GM15510 (cell line): ENCODE measurements around the gene NDC80.

ENCODE experiments used
- POLR2A ChIP-seq: IDR thresholded peaks from 3 replicates; pipeline ENCODE4 v1.6.1; 2011; ENCODE audit warnings: borderline replicate concordance; ENCODE audit not compliant: insufficient read length; ENCODE audit errors: extremely low read depth

Gene NDC80

DNA sequence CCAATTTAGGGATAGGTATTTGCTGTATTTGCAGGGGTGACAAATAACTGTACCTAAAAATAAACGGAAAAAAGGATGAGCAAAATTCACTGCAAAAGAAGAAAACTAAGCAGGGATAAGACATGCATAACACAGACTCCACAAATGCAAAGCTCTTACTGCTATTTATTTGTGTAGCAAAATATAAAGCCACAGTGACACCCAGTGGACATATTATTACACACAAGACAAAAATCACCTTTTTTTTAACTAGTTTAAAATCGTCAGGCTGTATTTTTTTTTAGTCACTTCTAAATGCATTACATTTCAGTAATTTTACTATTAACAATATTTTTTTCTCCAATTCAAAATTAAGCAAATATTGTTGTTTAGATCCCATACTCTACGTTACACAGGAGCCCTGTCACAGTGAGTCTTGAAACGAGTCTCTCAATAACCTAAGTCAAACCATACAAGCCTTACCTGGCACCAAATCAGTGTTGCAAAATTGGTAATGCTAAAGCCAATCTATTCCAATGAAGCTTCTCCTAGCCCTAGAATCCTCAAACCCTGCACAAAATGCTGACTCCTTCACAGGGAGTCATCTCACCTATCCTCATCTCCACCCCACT is 23.8 kb upstream of the NDC80 start:
- TF ChIP-seq POLR2A, result no peak

DNA sequence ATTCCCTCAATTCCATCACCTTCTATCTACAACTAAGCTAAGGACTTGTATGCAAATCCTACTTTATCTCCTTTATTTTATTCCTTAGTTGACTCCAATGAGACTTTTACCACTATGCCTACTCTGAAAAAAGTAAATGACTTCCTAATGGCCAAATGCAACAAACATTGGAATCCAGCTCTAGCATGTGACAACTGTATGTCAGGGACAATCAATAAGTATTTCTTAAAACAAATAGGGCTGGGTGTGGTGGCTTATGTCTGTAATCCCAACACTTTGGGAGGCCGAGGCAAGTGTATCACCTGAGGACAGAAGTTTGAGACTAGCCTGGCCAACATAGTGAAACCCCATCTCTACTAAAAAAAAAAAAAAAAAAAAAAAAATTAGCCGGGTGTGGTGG is 21.9 kb upstream of the NDC80 start:
- TF ChIP-seq POLR2A, result no peak

DNA sequence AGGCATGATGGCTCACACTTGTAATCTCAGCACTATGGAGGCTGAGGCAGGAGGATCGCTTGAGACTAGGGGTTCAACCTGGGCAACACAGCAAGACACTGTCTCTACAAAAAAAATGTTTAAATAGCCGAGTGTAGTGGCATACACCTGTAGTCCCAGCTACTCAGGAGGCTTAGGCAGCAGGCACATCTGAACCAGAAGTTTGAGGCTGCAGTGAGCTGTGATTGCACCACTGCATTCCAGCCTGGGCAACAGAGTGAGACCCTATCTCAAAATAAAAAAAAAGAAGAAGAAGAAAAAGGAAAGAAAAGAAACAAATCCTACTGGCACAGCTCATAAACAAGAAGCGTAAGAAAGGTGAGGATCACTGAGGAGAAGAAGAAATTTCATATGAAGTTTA is 19.9 kb upstream of the NDC80 start:
- no peak for TF ChIP-seq POLR2A

DNA sequence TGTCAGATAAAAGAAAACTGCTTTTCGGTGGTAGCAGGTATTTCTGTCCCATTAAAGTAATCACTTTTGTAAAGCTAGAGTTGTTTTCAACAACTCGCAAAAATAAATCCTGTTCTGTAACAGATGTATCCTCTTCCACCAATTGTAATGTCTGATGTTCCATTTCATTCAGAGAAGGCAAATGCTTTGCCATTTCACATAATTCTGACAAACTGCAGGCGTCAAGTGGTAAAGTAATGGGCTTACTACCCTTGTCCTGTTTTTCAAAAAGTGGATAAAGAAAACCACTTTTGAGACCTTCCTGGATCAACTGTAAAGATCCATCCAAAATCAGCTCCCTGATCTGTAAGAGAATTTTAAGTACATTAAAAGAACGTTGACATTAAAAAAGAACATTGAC is 16.7 kb upstream of the NDC80 start:
- no peak for TF ChIP-seq POLR2A

DNA sequence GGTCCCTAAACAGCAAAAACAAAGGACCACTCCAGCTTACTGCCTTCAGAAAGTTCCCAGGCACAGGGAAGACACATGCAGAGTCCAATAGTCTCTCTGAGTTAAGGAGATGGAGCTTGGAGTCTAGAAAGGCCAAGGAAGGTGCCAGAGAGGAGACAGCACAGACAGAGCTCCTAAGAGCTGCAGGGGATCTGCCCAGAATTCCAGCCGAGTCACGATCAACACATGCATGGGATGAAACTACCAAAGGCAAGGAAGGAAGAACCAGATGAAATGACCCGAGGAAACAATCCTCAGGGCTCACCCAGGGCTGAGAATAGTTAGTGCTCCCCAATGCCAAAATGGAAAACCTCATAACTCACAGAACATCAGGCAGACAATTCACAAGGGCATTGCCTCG is 15.5 kb upstream of the NDC80 start:
- TF ChIP-seq POLR2A, result no peak

DNA sequence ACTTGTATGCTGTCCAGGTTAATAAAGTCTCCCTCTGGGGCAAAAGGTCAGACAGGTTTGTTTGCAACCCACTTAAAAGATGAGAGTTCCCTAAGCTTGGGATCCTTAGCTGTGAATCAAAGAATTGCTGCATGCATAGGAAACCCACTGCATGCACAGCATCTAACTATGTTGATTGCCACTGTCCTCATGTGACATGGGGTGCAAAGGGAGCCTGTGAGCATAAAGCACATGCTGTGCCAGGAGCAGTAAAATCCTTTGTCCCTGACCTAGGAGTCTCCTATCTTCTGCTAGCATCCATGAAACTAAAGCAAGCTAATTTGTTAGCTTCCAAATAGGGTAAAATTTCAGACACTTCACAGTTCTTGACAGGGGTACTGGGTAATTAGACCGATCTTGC is 13.8 kb upstream of the NDC80 start:
- no peak for TF ChIP-seq POLR2A

DNA sequence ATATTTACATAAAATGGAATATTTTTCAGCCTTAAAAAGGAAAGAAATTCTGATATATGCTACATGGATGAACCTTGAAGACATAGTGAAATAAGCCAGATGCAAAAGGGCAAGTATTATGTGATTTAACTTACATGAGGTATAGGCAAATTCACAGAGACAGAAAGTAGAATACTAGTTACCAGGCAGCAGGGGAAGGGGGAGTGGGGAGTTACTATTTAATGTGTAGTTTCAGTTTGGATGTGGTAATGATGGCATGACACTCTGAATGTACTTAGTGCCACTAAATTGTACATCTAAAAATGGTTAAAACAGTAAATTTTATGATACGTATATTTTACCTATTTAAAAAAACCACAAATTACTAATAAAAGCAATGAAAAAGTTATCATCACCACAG is 12.1 kb upstream of the NDC80 start:
- TF ChIP-seq POLR2A, result no peak

DNA sequence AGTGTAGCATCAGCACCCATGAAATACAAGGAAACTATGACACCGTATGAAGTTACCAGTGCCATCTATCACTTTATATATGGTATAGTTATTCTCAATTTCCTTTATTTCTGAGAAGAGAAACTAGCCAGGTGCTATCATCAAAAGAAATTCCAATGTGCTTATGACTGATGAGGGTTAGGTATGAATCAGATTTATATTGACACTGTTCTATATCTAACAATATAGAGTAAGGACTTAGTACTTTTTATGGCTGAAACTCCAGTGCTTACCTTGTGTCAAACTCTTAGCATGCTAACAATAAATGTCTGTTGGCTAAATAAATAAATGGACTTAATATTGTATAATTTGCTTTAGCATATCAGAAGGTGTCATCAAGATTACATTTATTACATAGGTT is 7.0 kb upstream of the NDC80 start:
- TF ChIP-seq POLR2A, result no peak

DNA sequence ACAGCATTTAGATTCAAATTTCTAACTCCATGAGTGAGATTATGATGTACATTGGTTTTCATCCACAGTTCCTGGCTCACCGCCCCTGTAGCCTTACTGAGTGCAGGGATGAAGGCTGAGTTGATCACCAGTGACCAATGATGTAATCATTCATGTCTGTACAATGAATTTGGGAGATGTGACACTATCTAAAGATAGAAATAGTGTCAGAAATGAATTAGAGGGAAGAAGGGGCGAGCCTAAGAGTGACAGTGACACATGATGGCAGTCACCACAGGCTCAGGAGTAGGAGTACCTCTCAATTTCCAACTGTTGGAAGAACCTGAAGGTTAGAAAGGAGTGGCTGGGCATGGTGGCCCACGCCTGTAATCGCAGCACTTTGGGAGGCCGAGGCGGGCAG is 3.2 kb upstream of the NDC80 start:
- TF ChIP-seq POLR2A, result no peak

DNA sequence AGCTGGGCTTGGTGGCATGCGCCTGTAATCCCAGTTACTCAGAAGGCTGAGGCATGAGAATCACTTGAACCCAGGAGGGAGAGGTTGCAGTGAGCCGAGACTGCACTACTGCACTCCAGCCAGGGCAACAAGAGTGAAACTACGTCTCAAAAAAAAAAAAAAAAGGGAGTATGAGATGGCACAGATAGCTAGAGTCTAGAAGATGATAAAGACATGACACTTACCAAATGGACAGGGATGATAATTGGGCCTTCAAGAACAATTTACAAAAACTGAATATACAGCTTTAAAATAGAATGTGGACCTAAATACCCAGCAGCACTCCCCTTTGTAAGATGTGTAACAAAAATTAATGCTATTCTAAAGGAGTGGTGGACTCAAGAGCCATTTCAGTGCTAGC is 2.8 kb upstream of the NDC80 start:
- TF ChIP-seq POLR2A, result no peak

DNA sequence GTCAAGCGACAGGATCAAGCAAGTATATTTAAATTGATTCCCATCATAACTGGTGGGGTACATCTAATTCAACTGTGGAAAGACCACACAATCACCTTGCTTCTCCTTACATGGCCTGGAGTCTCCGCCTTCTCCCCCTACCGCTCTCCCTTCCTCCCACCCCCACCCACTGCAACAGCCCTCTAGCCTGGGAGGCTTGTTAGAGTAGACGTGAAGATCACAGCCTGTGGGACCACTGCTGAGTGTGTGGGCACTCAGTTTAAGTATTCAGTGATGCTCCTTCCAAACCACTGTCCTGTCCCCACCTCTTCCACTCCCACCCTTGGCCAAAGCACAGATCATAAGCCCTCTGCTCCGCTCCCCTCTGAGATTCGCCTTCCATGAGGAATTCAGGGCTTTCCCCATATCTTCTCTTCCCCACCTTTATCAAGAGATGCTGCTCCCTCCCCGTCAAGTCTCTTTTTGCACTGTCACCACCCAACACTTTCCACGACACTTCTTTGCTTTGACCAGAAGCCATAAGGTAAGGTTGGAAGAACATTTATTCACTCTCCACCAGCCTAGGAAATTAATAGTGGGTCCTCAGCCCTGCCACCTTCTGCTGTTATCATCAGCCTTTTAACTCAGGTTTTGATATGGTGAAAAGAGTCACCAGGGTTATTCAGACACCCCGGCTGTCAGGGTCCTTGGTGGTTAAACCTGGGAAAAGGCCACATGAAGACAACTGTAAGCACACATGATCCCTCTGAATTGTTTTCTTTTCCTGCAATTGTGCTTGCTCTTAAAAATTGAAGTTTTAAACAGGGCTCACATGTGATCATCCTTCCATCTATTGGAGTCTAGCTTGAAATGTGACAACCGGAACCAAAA is 1.8 kb upstream of the NDC80 start:
- no peak for TF ChIP-seq POLR2A

DNA sequence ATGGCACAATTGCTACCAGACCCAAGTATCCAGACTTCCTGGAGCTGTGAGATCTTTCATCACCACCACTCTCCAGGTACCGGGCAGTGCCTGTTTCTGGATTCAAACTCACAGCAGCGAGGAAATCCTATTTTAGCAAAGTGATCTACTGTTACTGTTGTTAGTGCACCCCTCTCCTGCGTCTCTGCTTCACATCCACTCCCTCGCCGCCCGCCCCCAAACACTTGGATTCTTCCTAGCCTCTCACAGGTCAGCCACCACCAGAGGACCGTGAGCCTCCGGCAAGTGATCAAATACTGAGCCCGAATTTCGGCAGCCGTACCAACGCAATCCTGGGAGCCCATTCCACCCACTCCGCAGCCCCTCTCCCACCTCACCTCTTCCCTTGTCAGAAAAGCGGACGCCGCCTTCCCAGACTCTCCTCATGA is 571 bp upstream of the NDC80 start:
- no peak for TF ChIP-seq POLR2A

DNA sequence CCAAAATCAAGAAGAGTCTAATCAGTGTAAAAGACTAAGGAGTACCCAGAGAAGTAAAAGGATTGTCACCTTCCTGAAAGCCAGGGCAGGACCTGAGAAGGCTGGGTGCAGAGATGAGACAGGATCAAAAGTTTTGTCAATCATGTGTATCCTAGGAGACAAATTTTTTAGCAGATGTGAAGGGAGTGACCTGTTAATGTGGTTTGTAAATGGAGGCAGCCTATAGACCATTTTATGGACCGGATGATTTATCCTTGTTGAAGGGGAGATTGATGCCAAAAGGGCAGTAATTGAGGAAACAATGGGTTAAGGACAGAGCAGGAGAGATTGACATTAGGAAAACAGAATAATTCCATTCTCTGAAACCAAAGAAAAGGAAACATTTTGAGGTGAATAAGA is 813 bp downstream of the NDC80 start:
- TF ChIP-seq POLR2A, result no peak

DNA sequence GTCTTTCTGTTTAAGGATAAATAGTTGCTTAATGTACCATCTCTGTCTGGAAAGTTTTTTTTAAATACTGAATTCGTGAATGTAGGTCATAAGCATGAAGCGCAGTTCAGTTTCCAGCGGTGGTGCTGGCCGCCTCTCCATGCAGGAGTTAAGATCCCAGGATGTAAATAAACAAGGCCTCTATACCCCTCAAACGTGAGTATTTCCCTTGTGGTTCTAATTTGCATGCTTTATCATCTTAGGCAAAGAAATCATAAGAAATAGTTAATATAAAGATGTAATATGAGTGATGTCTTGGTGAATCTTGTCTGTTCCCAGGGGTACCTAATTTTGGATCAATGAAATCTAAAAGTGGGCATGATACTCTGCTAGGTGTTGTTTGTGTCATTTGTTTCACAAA is 1.5 kb downstream of the NDC80 start:
- no peak for TF ChIP-seq POLR2A

DNA sequence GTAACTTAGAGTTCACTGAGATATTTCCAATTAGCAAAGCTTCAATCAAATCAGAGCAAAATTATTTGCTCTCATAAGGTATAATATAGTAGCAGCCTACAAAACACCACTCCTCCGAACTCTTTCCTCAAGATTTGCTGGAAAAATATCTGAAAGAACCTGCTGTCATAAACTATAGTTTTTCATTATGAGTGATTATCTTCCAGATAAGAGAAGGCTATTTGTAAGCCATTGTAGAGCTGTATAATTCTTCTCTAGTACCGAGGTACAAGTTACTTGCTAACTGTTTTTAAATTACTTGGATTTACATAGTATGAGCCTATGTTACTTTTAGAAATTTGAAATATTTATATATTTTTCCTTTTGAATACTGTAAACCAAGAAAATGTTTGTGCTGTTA is 2.1 kb downstream of the NDC80 start:
- TF ChIP-seq POLR2A, result no peak

DNA sequence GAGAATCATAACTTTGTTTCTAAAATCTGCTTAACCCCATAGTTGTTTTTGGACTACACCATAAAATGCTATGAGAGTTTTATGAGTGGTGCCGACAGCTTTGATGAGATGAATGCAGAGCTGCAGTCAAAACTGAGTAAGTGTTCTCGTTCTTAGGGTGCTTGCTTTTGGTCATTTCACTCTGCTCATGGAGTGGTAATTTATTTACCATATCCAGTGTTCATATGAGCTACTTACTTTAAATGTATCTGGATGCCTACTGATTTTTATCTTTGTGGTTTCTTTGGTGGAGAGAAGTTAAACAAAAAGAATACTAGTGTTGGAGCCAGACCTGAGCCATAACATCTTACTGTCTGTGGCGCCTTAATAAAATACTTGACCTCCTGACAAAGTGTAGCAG is 16.4 kb downstream of the NDC80 start:
- TF ChIP-seq POLR2A, result no peak

DNA sequence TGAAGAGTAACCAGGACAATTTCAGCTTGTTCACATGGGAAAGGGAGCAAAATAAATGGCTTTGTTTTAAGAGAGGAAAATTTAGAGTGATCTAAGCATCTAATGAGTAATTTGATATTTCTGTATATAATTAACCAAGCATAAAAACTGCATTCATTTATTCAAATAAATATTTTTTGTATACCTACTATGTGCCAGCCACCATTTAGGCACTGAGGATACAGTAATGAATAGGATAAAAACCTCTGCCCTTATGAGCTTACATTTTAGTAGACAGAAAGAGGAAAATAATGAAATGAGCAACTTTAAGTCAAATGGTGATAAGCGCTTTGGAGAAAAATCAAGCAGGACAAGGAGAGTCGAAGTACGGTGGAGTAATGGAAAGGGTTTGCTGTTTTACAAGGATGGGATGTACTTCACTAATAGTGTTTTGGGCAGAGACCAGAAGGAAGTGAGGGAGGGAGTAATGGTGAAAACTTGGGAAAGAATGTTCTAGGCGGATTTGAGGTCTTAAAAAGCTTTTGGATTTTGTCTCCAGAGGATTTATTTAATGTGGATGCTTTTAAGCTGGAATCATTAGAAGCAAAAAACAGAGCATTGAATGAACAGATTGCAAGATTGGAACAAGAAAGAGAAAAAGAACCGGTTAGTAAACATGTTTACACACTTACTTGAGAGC is 17.4 kb downstream of the NDC80 start:
- TF ChIP-seq POLR2A, result no peak
